OCI-LY1 (cell line): ENCODE measurements around the gene BPIFB6.

ENCODE experiments used
- H2AFZ ChIP-seq: fragments of 200-600 bp; sonication (generic), shearing (Covaris generic); 2 replicates; pipeline ENCODE4 v1.6.0; 2014; ENCODE audit warnings: antibody characterized with exemption, mild to moderate bottlenecking, low read length
- H3F3A ChIP-seq: fragments of 200-600 bp; sonication (generic), shearing (Covaris generic); 2 replicates; pipeline ENCODE4 v1.6.0; 2014; ENCODE audit warnings: mild to moderate bottlenecking, antibody characterized with exemption, low read length, moderate library complexity; ENCODE audit not compliant: insufficient read depth
- H3K27ac ChIP-seq: fragments of 200-600 bp; sonication (generic); 2 replicates; pipeline ENCODE4 v1.5.1; 2014; ENCODE audit warnings: low read length, mixed run types, mild to moderate bottlenecking, low read depth; ENCODE audit not compliant: poor library complexity, severe bottlenecking
- H3K27me3 ChIP-seq: fragments of 200-600 bp; sonication (generic); 2 replicates; pipeline ENCODE4 v1.6.0; 2014; ENCODE audit warnings: antibody characterized with exemption, mild to moderate bottlenecking, low read length, moderate library complexity; ENCODE audit not compliant: insufficient read depth
- H3K36me3 ChIP-seq: fragments of 200-600 bp; sonication (generic); 2 replicates; pipeline ENCODE4 v1.6.1; 2014; ENCODE audit warnings: mild to moderate bottlenecking, antibody characterized with exemption, low read length, moderate library complexity, mixed read lengths; ENCODE audit not compliant: insufficient read depth
- H3K4me1 ChIP-seq: fragments of 200-600 bp; sonication (generic); 2 replicates; pipeline ENCODE4 v1.5.1; 2014; ENCODE audit warnings: mild to moderate bottlenecking, low read length, moderate library complexity; ENCODE audit not compliant: insufficient read depth, severe bottlenecking
- H3K4me2 ChIP-seq: fragments of 200-600 bp; sonication (generic), shearing (Covaris generic); 2 replicates; pipeline ENCODE4 v1.6.1; 2014; ENCODE audit warnings: low read length
- H3K4me3 ChIP-seq: fragments of 200-600 bp; sonication (generic); 2 replicates; pipeline ENCODE4 v1.5.1; 2014; ENCODE audit warnings: low read length, low read depth, mild to moderate bottlenecking, mixed read lengths; ENCODE audit not compliant: poor library complexity, severe bottlenecking
- H3K79me2 ChIP-seq: fragments of 200-600 bp; shearing (Covaris generic); 2 replicates; pipeline ENCODE4 v1.6.1; 2016; ENCODE audit warnings: mixed run types, low read length, mixed read lengths; ENCODE audit not compliant: insufficient read depth
- H3K9ac ChIP-seq: fragments of 200-600 bp; sonication (generic), shearing (Covaris generic); 2 replicates; pipeline ENCODE4 v1.6.1; 2014; ENCODE audit warnings: mild to moderate bottlenecking, low read length, mixed read lengths
- H3K9me2 ChIP-seq: fragments of 200-600 bp; sonication (generic), shearing (Covaris generic); 2 replicates; pipeline ENCODE4 v1.6.1; 2014; ENCODE audit warnings: low read depth, mild to moderate bottlenecking, low read length, mixed read lengths
- H3K9me3 ChIP-seq: fragments of 200-600 bp; shearing (Covaris generic); 2 replicates; pipeline ENCODE4 v1.6.1; 2014; ENCODE audit warnings: low read length, mixed read lengths
- H4K20me1 ChIP-seq: fragments of 200-600 bp; sonication (generic), shearing (Covaris generic); 2 replicates; pipeline ENCODE4 v1.6.0; 2016; ENCODE audit warnings: mild to moderate bottlenecking, low read length; ENCODE audit not compliant: insufficient read depth
- CTCF ChIP-seq: fragments of 200-600 bp; sonication (generic), shearing (Covaris generic); IDR thresholded peaks from 2 replicates; pipeline ENCODE4 v1.5.1; 2017; ENCODE audit warnings: mild to moderate bottlenecking, antibody characterized with exemption, low read length, moderate library complexity, mixed read lengths
- EZH2 ChIP-seq: fragments of 200-600 bp; sonication (generic), shearing (Covaris generic); IDR thresholded peaks from 2 replicates; pipeline ENCODE4 v1.8.0; 2017; ENCODE audit warnings: borderline replicate concordance, mixed run types, mild to moderate bottlenecking, antibody characterized with exemption, low read length, moderate library complexity, mixed read lengths

The BPIFB6 gene

GRCh38 chr20:33054381-33054780 is 22.9 kb downstream of the BPIFB6 start:
- Histone ChIP-seq H3K4me2 (no peak overlapping the region), H3K27me3 (no peaks in the 10 kb centered on the region), H3K9me3 (no peaks in the 10 kb centered on the region), H3K27ac (no peak overlapping the region), H2AFZ (no peak overlapping the region), H3K79me2 (no peaks in the 10 kb centered on the region), H3K36me3 (no peaks in the 10 kb centered on the region), H3K4me3 (no peak overlapping the region), H4K20me1 (no peaks in the 10 kb centered on the region), H3K9ac (no peak overlapping the region), H3F3A (no peaks in the 10 kb centered on the region), H3K4me1 (no peaks in the 10 kb centered on the region), H3K9me2 (no peaks in the 10 kb centered on the region)
- no peak for TF ChIP-seq CTCF
- TF ChIP-seq EZH2, result no peak

- H3K9me2 ChIP-seq, result no peaks in the 10 kb centered on the region
- H2AFZ ChIP-seq, result no peak overlapping the region
- H3K4me2 ChIP-seq, result no peak overlapping the region
- no peaks in the 10 kb centered on the region for H3F3A ChIP-seq
- no peak overlapping the region for H3K9ac ChIP-seq
- no peaks in the 10 kb centered on the region for H4K20me1 ChIP-seq
- TF ChIP-seq CTCF, result no peak
- no peak for TF ChIP-seq EZH2
- H3K79me2 ChIP-seq, result no peaks in the 10 kb centered on the region
- H3K4me1 ChIP-seq, result no peaks in the 10 kb centered on the region
- no peaks in the 10 kb centered on the region for H3K36me3 ChIP-seq
- no peaks in the 10 kb centered on the region for H3K27me3 ChIP-seq
- no peaks in the 10 kb centered on the region for H3K9me3 ChIP-seq
- H3K27ac ChIP-seq, result no peak overlapping the region
- H3K4me3 ChIP-seq, result no peak overlapping the region
Measured at GRCh38 chr20:33054791-33055190, 23.3 kb downstream of the BPIFB6 start.

GRCh38 chr20:33059136-33059535 is 27.7 kb downstream of the BPIFB6 start:
- no peak overlapping the region for H3K9ac ChIP-seq
- no peak for TF ChIP-seq CTCF
- TF ChIP-seq EZH2, result no peak
- H4K20me1 ChIP-seq, result no peaks in the 10 kb centered on the region
- no peak overlapping the region for H3K4me3 ChIP-seq
- no peaks in the 10 kb centered on the region for H3K4me1 ChIP-seq
- H3K79me2 ChIP-seq, result no peaks in the 10 kb centered on the region
- no peaks in the 10 kb centered on the region for H3K9me3 ChIP-seq
- no peak overlapping the region for H3K4me2 ChIP-seq
- H3F3A ChIP-seq, result no peaks in the 10 kb centered on the region
- no peaks in the 10 kb centered on the region for H3K36me3 ChIP-seq
- H3K27ac ChIP-seq, result no peak overlapping the region
- no peak overlapping the region for H2AFZ ChIP-seq
- H3K9me2 ChIP-seq, result no peaks in the 10 kb centered on the region
- 0 out of 2 replicates have a peak, but pooled peaks cover 5% of the 10 kb centered on the region for H3K27me3 ChIP-seq
